ENCODE results near the gene RPA3. TPM values are rescaled to one million over a fixed set of nuclear protein-coding genes. Genes with fewer than 3 reads are reported as not detected.

Gene RPA3
- total and polyA plus RNA-seq, 2 of the 13 experiments (the other 11 are each of a cell fraction or from before 2014, with no cell fraction given), result 38.3 to 154 TPM

DNA sequence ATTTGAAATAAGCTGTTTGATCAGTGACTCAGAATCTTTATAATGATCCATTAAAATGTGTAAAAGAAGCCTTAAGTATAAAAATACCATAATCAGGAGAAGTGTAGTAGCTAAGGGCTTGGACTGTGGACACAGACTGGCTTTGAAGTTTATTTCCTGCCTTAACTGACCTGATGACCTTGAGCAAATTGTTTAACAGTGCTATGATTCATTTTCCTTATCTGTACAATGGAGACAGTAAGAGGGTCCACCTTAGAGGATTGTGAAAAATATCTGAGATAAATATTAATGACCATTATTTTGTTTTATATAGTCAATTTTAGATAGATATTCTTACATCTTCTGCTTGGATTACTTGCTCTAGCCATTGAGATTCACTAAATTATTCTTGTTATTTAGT is 13.3 kb upstream of the RPA3 start (continued):
- TF ChIP-seq SUZ12 (IDR thresholded peaks at IDR 0.05; ENCODE audit: low read depth, low read length) (no peak), ZNF383 (CRISPR knock-in tag; IDR thresholded peaks at IDR 0.05; ENCODE audit: borderline replicate concordance) (no peak), ZNF17 (CRISPR knock-in tag; IDR thresholded peaks at IDR 0.05) (no peak), NR2F2 (IDR thresholded peaks at IDR 0.05; ENCODE audit: borderline replicate concordance, low read depth) (peak; percentile 92), RFXANK (CRISPR knock-in tag; IDR thresholded peaks at IDR 0.05) (no peak), YEATS4 (CRISPR knock-in tag; IDR thresholded peaks at IDR 0.05; ENCODE audit: borderline replicate concordance) (no peak), KDM1A (CRISPR knock-in tag; IDR thresholded peaks at IDR 0.05) (no peak), SALL1 (CRISPR knock-in tag; IDR thresholded peaks at IDR 0.05) (peak; percentile 78; the same call in 1 of the 2 replicates), ZNF460 (CRISPR knock-in tag; IDR thresholded peaks at IDR 0.05; ENCODE audit: borderline replicate concordance) (no peak), ZNF547 (CRISPR knock-in tag; IDR thresholded peaks at IDR 0.05) (no peak), ZNF629 (CRISPR knock-in tag; conservative IDR thresholded peaks at IDR 0.05) (peak; percentile 50; the same call in 1 of the 2 replicates), PHF5A (CRISPR knock-in tag; IDR thresholded peaks at IDR 0.05; ENCODE audit: low read depth, unreplicated experiment) (no peak), ZNF792 (CRISPR knock-in tag; IDR thresholded peaks at IDR 0.05) (0 out of 2 replicates have a peak, but pooled peaks have one; percentile 61), ZNF766 (CRISPR knock-in tag; IDR thresholded peaks at IDR 0.05; ENCODE audit: borderline replicate concordance) (no peak), HNF4G (IDR thresholded peaks at IDR 0.05; ENCODE audit: borderline replicate concordance, low read depth, low read length) (peak; percentile 63), HNF4G (CRISPR knock-in tag; IDR thresholded peaks at IDR 0.05; ENCODE audit: borderline replicate concordance, low read depth) (no peak), REXO4 (CRISPR knock-in tag; IDR thresholded peaks at IDR 0.05; ENCODE audit: borderline replicate concordance) (no peak), MLLT10 (CRISPR knock-in tag; IDR thresholded peaks at IDR 0.05) (no peak)
- TF ChIP-seq, protein P1, sequence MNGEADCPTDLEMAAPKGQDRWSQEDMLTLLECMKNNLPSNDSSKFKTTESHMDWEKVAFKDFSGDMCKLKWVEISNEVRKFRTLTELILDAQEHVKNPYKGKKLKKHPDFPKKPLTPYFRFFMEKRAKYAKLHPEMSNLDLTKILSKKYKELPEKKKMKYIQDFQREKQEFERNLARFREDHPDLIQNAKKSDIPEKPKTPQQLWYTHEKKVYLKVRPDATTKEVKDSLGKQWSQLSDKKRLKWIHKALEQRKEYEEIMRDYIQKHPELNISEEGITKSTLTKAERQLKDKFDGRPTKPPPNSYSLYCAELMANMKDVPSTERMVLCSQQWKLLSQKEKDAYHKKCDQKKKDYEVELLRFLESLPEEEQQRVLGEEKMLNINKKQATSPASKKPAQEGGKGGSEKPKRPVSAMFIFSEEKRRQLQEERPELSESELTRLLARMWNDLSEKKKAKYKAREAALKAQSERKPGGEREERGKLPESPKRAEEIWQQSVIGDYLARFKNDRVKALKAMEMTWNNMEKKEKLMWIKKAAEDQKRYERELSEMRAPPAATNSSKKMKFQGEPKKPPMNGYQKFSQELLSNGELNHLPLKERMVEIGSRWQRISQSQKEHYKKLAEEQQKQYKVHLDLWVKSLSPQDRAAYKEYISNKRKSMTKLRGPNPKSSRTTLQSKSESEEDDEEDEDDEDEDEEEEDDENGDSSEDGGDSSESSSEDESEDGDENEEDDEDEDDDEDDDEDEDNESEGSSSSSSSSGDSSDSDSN (CRISPR knock-in tag; IDR thresholded peaks at IDR 0.05), result no peak
- TF ChIP-seq, protein P2, sequence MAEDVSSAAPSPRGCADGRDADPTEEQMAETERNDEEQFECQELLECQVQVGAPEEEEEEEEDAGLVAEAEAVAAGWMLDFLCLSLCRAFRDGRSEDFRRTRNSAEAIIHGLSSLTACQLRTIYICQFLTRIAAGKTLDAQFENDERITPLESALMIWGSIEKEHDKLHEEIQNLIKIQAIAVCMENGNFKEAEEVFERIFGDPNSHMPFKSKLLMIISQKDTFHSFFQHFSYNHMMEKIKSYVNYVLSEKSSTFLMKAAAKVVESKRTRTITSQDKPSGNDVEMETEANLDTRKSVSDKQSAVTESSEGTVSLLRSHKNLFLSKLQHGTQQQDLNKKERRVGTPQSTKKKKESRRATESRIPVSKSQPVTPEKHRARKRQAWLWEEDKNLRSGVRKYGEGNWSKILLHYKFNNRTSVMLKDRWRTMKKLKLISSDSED (CRISPR knock-in tag; IDR thresholded peaks at IDR 0.05), result no peak
- TF ChIP-seq, protein P3, sequence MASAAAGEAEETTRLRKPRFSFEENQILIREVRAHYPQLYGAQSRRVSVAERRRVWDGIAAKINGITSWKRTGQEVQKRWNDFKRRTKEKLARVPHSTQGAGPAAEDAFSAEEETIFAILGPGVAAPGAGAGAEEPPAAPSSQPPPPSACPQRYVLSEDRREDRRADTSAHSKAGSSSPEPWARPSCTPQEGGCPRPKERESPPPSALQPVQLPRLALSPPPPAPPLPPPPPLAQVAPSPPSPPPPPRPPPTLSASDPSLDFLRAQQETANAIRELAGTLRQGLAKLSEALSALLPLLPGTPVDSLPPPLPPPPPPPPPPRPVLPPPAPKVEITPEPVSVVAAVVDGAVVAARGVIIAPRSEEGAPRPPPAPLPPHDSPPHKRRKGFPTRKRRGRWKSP (CRISPR knock-in tag; IDR thresholded peaks at IDR 0.05), result no peak
- TF ChIP-seq, protein P4, sequence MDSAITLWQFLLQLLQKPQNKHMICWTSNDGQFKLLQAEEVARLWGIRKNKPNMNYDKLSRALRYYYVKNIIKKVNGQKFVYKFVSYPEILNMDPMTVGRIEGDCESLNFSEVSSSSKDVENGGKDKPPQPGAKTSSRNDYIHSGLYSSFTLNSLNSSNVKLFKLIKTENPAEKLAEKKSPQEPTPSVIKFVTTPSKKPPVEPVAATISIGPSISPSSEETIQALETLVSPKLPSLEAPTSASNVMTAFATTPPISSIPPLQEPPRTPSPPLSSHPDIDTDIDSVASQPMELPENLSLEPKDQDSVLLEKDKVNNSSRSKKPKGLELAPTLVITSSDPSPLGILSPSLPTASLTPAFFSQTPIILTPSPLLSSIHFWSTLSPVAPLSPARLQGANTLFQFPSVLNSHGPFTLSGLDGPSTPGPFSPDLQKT (CRISPR knock-in tag; IDR thresholded peaks at IDR 0.05; ENCODE audit: borderline replicate concordance), result no peak
- TF ChIP-seq, protein P5, sequence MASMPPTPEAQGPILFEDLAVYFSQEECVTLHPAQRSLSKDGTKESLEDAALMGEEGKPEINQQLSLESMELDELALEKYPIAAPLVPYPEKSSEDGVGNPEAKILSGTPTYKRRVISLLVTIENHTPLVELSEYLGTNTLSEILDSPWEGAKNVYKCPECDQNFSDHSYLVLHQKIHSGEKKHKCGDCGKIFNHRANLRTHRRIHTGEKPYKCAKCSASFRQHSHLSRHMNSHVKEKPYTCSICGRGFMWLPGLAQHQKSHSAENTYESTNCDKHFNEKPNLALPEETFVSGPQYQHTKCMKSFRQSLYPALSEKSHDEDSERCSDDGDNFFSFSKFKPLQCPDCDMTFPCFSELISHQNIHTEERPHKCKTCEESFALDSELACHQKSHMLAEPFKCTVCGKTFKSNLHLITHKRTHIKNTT (CRISPR knock-in tag; IDR thresholded peaks at IDR 0.05), result no peak
- TF ChIP-seq, protein P6, sequence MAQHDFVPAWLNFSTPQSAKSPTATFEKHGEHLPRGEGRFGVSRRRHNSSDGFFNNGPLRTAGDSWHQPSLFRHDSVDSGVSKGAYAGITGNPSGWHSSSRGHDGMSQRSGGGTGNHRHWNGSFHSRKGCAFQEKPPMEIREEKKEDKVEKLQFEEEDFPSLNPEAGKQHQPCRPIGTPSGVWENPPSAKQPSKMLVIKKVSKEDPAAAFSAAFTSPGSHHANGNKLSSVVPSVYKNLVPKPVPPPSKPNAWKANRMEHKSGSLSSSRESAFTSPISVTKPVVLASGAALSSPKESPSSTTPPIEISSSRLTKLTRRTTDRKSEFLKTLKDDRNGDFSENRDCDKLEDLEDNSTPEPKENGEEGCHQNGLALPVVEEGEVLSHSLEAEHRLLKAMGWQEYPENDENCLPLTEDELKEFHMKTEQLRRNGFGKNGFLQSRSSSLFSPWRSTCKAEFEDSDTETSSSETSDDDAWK (CRISPR knock-in tag; IDR thresholded peaks at IDR 0.05), result no peak

Data from HepG2 (cell line).